HEK293 (cell line): ENCODE measurements around the gene KLHDC4.

Experiments
- CTCF ChIA-PET: fragments of 350-600 bp; formaldehyde crosslinking; extraction: SDS; loops from one replicate; lab custom pipeline; 2021; ENCODE audit warnings: antibody characterized with exemption; lab: Yijun Ruan, JAX
- POLR2A ChIA-PET: fragments of 300-600 bp; formaldehyde crosslinking; extraction: SDS; loops from one replicate; lab custom pipeline; 2020; ENCODE audit warnings: antibody characterized with exemption, inconsistent platforms; lab: Yijun Ruan, JAX
- H3K27ac ChIP-seq: fragments of 200-500 bp; sonication (Bioruptor generic); 2 replicates; pipeline ENCODE4 v1.5.1; 2014; ENCODE audit warnings: low read depth, low read length, control low read depth, inconsistent platforms; ENCODE audit errors: extremely low read depth
- H3K36me3 ChIP-seq, 2 experiments: fragments of 200-500 bp in 1 of 2; sonication (Bioruptor generic) in 1 of 2; 1 replicate in 1 of 2; 2 replicates in 1 of 2; pipeline ENCODE4 v1.5.1; 2014 to 2017; ENCODE audit warnings: inconsistent platforms in 2 of 2, low read length in 2 of 2; ENCODE audit not compliant: control insufficient read depth in 2 of 2, insufficient read depth in 1 of 2
- H3K4me1 ChIP-seq: fragments of 200-500 bp; sonication (Bioruptor generic); 2 replicates; pipeline ENCODE4 v1.5.1; 2014; ENCODE audit warnings: mild to moderate bottlenecking, low read length, inconsistent platforms; ENCODE audit not compliant: control insufficient read depth, insufficient read depth
- H3K4me3 ChIP-seq: 2 replicates; pipeline ENCODE4 v1.5.1; 2011; ENCODE audit warnings: low read depth, mild to moderate bottlenecking, control low read depth, low read length, moderate library complexity
- H3K9me3 ChIP-seq: fragments of 200-500 bp; sonication (Bioruptor generic); 2 replicates; pipeline ENCODE4 v1.5.1; 2014; ENCODE audit warnings: low read depth, low read length, inconsistent platforms; ENCODE audit not compliant: control insufficient read depth, insufficient read depth
- GFI1B ChIP-seq: fragments of 450-650 bp; formaldehyde crosslinking; IDR thresholded peaks from 2 replicates; pipeline ENCODE4 v1.5.1; 2016; ENCODE audit warnings: missing biosample characterization, missing genetic modification characterization
- HOXA7 ChIP-seq: sonication (generic); formaldehyde crosslinking; IDR thresholded peaks from 2 replicates; pipeline ENCODE4 v1.8.1; 2022; ENCODE audit warnings: missing genetic modification reagents, borderline replicate concordance
- KLF1 ChIP-seq: fragments of 450-650 bp; formaldehyde crosslinking; IDR thresholded peaks from 2 replicates; pipeline ENCODE4 v1.5.1; 2016; ENCODE audit warnings: missing biosample characterization, missing genetic modification characterization
- KLF10 ChIP-seq: fragments of 450-650 bp; IDR thresholded peaks from 2 replicates; pipeline ENCODE4 v1.5.1; 2018; ENCODE audit warnings: missing biosample characterization, mild to moderate bottlenecking, missing genetic modification characterization
- SCRT1 ChIP-seq: fragments of 450-650 bp; formaldehyde crosslinking; IDR thresholded peaks from 2 replicates; pipeline ENCODE4 v1.5.1; 2016; ENCODE audit warnings: missing biosample characterization, missing genetic modification characterization, borderline replicate concordance
- ZBTB17 ChIP-seq: fragments of 450-650 bp; formaldehyde crosslinking; IDR thresholded peaks from 2 replicates; pipeline ENCODE4 v1.5.1; 2016; ENCODE audit warnings: missing biosample characterization, missing genetic modification characterization
- ZNF155 ChIP-seq: fragments of 450-650 bp; formaldehyde crosslinking; IDR thresholded peaks from 2 replicates; pipeline ENCODE4 v1.5.1; 2016; ENCODE audit warnings: missing biosample characterization, missing genetic modification characterization
- ZNF18 ChIP-seq: fragments of 450-650 bp; formaldehyde crosslinking; IDR thresholded peaks from 2 replicates; pipeline ENCODE4 v1.5.1; 2016; ENCODE audit warnings: missing biosample characterization, missing genetic modification characterization
- ZNF391 ChIP-seq: fragments of 450-650 bp; formaldehyde crosslinking; IDR thresholded peaks from 2 replicates; pipeline ENCODE4 v1.5.1; 2016; ENCODE audit warnings: low read depth, missing biosample characterization, missing genetic modification characterization, borderline replicate concordance
- ZNF398 ChIP-seq: fragments of 450-650 bp; formaldehyde crosslinking; IDR thresholded peaks from 2 replicates; pipeline ENCODE4 v1.5.1; 2017; ENCODE audit warnings: missing biosample characterization, missing genetic modification characterization
- ZNF423 ChIP-seq: fragments of 450-650 bp; formaldehyde crosslinking; IDR thresholded peaks from 2 replicates; pipeline ENCODE4 v1.5.1; 2016; ENCODE audit warnings: missing biosample characterization, missing genetic modification characterization
- ZNF518A ChIP-seq: fragments of 450-650 bp; formaldehyde crosslinking; conservative IDR thresholded peaks from 2 replicates; pipeline ENCODE4 v1.5.1; 2016; ENCODE audit warnings: low read depth, missing biosample characterization, missing genetic modification characterization
- ZNF580 ChIP-seq: fragments of 450-650 bp; formaldehyde crosslinking; IDR thresholded peaks from 2 replicates; pipeline ENCODE4 v1.5.1; 2016; ENCODE audit warnings: missing biosample characterization, missing genetic modification characterization
- ZNF624 ChIP-seq: fragments of 450-650 bp; formaldehyde crosslinking; IDR thresholded peaks from 2 replicates; pipeline ENCODE4 v1.5.1; 2017; ENCODE audit warnings: missing biosample characterization, missing genetic modification characterization
- ZNF707 ChIP-seq: fragments of 450-650 bp; formaldehyde crosslinking; IDR thresholded peaks from 2 replicates; pipeline ENCODE4 v1.5.1; 2016; ENCODE audit warnings: missing biosample characterization, missing genetic modification characterization
- ZNF768 ChIP-seq: fragments of 450-650 bp; formaldehyde crosslinking; IDR thresholded peaks from 2 replicates; pipeline ENCODE4 v1.5.1; 2018; ENCODE audit warnings: missing biosample characterization, mild to moderate bottlenecking, missing genetic modification characterization
- TF ChIP-seq, protein P1 (sequence below): fragments of 450-650 bp; formaldehyde crosslinking; IDR thresholded peaks from 2 replicates; pipeline ENCODE4 v1.5.1; 2016; ENCODE audit warnings: missing biosample characterization, missing genetic modification characterization
- TF ChIP-seq, protein P2 (sequence below): fragments of 450-650 bp; formaldehyde crosslinking; IDR thresholded peaks from 2 replicates; pipeline ENCODE4 v1.5.1; 2016; ENCODE audit warnings: missing biosample characterization, missing genetic modification characterization
- TF ChIP-seq, protein P3 (sequence below): fragments of 450-650 bp; formaldehyde crosslinking; IDR thresholded peaks from 2 replicates; pipeline ENCODE4 v1.5.1; 2017; ENCODE audit warnings: missing biosample characterization, missing genetic modification characterization

KLHDC4 gene

GRCh38 chr16:87713451-87714229 lies 52.1 kb downstream of the KLHDC4 start:
- H3K27ac ChIP-seq, result no peak overlapping the region
- TF ChIP-seq ZNF18 (no peak), ZNF398 (tag by site-specific recombination) (no peak), ZNF624 (no peak), KLF1 (tag by site-specific recombination) (no peak), GFI1B (tag by site-specific recombination) (no peak), ZNF423 (no peak), ZNF768 (tag by site-specific recombination) (no peak), KLF10 (tag by site-specific recombination) (no peak), ZNF580 (tag by site-specific recombination) (no peak), ZNF707 (tag by site-specific recombination) (no peak), HOXA7 (CRISPR knock-in tag) (no peak), ZNF391 (tag by site-specific recombination) (no peak), ZNF155 (tag by site-specific recombination) (no peak)
- TF ChIP-seq, protein P1, sequence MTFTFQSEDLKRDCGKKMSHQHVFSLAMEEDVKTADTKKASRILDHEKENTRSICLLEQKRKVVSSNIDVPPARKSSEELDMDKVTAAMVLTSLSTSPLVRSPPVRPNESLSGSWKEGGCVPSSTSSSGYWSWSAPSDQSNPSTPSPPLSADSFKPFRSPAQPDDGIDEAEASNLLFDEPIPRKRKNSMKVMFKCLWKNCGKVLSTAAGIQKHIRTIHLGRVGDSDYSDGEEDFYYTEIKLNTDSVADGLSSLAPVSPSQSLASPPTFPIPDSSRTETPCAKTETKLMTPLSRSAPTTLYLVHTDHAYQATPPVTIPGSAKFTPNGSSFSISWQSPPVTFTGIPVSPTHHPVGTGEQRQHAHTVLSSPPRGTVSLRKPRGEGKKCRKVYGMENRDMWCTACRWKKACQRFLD (tag by site-specific recombination), result no peak
- TF ChIP-seq, protein P2, sequence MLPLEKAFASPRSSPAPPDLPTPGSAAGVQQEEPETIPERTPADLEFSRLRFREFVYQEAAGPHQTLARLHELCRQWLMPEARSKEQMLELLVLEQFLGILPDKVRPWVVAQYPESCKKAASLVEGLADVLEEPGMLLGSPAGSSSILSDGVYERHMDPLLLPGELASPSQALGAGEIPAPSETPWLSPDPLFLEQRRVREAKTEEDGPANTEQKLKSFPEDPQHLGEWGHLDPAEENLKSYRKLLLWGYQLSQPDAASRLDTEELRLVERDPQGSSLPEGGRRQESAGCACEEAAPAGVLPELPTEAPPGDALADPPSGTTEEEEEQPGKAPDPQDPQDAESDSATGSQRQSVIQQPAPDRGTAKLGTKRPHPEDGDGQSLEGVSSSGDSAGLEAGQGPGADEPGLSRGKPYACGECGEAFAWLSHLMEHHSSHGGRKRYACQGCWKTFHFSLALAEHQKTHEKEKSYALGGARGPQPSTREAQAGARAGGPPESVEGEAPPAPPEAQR (tag by site-specific recombination), result no peak
- TF ChIP-seq, all 188 proteins: peak for 0
- Histone ChIP-seq H3K9me3 (no peaks in the 10 kb centered on the region), H3K4me1 (no peaks in the 10 kb centered on the region), H3K4me3 (no peak overlapping the region), H3K36me3 (peaks cover 0 to 73% of the 10 kb centered on the region in 2 experiments; a peak in 2 of 3 replicates)
- POLR2A ChIA-PET, result interaction anchor here (0.8 kb wide), 1 partner anchor 56 kb away, joined by 3 read pairs; no protein-coding TSS in a partner anchor
- CTCF ChIA-PET, result no interaction called here

GRCh38 chr16:87712184-87712762 lies 53.5 kb downstream of the KLHDC4 start:
- Histone ChIP-seq H3K9me3 (no peaks in the 10 kb centered on the region), H3K4me3 (no peak overlapping the region), H3K27ac (no peak overlapping the region), H3K4me1 (no peaks in the 10 kb centered on the region), H3K36me3 (peaks cover 0 to 78% of the 10 kb centered on the region in 2 experiments; a peak in 2 of 3 replicates)
- CTCF ChIA-PET, result no interaction called here
- POLR2A ChIA-PET, result no interaction called here
- TF ChIP-seq KLF1 (tag by site-specific recombination) (peak; percentile 77), SCRT1 (tag by site-specific recombination) (no peak), ZNF518A (tag by site-specific recombination) (no peak), ZBTB17 (tag by site-specific recombination) (no peak)
- TF ChIP-seq, protein P3, sequence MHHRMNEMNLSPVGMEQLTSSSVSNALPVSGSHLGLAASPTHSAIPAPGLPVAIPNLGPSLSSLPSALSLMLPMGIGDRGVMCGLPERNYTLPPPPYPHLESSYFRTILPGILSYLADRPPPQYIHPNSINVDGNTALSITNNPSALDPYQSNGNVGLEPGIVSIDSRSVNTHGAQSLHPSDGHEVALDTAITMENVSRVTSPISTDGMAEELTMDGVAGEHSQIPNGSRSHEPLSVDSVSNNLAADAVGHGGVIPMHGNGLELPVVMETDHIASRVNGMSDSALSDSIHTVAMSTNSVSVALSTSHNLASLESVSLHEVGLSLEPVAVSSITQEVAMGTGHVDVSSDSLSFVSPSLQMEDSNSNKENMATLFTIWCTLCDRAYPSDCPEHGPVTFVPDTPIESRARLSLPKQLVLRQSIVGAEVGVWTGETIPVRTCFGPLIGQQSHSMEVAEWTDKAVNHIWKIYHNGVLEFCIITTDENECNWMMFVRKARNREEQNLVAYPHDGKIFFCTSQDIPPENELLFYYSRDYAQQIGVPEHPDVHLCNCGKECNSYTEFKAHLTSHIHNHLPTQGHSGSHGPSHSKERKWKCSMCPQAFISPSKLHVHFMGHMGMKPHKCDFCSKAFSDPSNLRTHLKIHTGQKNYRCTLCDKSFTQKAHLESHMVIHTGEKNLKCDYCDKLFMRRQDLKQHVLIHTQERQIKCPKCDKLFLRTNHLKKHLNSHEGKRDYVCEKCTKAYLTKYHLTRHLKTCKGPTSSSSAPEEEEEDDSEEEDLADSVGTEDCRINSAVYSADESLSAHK, result no peak
